GM21360 (cell line): Measurements from ENCODE around the gene SPTLC2.

Experiments
- ATAC-seq: cut with Tn5 transposase; IDR thresholded peaks from one replicate; pipeline ENCODE4 v1.9.1; 2021; ENCODE audit warnings: mild to moderate bottlenecking, moderate library complexity; ENCODE audit not compliant: unreplicated experiment

Gene SPTLC2

DNA sequence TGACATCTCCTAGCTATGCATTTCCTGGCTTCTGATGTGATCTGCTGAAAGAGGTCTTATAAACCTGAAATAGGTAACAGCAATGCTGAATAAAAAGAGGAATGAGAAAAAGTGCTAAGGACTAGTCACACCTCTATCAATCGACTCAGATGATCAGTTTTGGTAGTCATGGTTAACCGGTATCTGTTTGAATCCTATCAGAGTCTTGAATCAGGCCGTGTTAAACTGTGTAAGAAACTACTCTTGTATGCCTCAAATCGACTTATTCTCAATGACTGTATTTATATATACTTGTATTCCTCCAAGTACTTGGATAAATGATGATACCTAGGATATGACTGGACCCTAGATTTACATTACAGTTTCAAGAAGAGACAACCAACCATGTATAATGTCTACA is 107.1 kb downstream of the SPTLC2 start:
- ATAC-seq = no peak

- ATAC-seq = no peak
These were observed 107.6 kb downstream of the SPTLC2 start for GRCh38 chr14:77508876-77509275.

- ATAC-seq = no peak
These were observed 108.2 kb downstream of the SPTLC2 start for GRCh38 chr14:77508249-77508648.

DNA sequence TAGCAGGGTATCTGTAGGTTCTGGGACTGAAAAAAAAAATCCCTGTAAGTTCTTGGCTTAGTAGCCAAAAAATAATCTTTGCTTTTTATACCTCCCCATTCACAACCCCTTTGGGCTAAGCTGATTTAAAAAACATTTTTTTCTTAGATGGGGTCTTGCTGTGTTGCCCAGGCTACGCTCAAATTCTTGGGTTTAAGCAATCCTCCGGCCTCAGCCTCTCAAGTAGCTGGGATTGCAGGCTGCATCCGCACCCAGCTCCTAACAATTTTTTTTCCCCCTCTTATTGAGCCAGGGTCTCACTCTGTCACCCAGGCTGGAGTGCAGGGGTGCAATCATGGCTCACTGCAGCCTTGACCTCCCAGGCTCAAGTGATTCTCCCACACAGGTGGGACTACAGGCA is 108.7 kb downstream of the SPTLC2 start:
- ATAC-seq = no peak

GRCh38 chr14:77505031-77505430 is 111.4 kb downstream of the SPTLC2 start:
- no peak for ATAC-seq

GRCh38 chr14:77503138-77503537 is 113.3 kb downstream of the SPTLC2 start:
- ATAC-seq = no peak

GRCh38 chr14:77502109-77502782 is 114.2 kb downstream of the SPTLC2 start:
- no peak for ATAC-seq

- peak; percentile 23 for ATAC-seq
These were observed 117.4 kb downstream of the SPTLC2 start for GRCh38 chr14:77498984-77499527.

DNA sequence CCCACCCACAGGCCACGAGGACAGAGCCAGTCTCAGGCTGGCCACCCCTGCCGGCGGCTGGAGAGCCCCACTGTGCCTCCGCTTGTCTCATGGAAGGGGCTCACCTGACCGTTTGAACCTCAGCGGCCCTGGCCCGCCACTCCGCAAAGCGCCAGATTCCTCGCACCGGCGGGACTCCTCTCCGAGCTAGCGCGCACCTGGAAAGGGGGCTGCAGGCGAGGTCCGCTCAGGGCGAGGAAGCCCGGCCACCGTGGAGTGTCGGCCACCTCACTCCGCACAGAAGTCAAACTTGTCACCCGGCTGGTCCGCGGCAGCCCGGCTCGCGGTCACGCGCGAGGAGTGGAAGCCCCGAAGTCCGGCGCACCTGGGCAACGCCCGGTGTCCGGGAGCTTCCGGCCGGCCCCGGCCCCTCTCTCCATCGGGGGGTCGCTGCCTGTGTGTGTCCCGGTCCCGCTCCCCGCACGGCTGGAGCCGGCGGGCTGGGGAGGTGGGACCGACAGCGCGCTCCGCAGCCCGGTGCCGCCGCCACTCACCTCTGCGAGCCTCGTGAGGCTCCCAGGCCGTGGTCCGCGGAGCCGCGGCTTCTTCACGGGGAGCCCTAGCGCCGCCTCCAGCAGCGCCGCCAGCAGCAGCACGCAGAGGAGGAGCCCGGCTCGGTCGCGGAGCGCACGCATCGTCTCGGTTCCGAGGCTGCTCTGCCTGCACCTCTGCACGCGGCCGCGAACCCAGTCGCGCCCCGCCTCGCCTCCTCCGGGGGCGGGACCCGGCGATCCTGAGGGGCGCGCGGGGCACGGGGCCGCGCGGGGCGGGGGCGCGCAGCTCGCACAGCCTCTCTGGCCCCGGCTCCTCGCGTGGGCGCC is 118.1 kb downstream of the SPTLC2 start, which contains the start of gene ISM2:
Gene ISM2, minus strand, starts transcription at position 697 of the 860 bp plus-strand sequence. Its CDS starts 23 bp downstream, at position 674.
- ATAC-seq = peak; percentile 71

DNA sequence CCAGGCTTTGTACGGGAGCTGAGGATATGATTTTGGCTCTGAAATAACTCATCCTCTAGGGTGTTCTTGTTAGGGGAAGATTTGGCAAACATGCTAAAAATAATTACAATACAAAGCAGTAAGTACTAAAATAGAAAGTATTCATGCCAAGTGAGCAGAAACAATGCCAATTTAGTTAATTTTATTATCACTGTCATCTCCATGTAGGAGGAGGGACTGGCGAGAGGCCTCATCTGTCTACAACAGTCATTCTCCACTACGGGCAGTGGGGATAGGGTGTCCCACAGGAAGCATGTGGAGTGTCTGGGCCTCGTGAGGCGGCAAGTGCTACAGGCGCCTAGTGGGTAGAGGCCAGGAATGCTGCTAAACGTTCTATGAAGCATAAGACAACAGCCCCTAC is 121.1 kb downstream of the SPTLC2 start:
- ATAC-seq = no peak

DNA sequence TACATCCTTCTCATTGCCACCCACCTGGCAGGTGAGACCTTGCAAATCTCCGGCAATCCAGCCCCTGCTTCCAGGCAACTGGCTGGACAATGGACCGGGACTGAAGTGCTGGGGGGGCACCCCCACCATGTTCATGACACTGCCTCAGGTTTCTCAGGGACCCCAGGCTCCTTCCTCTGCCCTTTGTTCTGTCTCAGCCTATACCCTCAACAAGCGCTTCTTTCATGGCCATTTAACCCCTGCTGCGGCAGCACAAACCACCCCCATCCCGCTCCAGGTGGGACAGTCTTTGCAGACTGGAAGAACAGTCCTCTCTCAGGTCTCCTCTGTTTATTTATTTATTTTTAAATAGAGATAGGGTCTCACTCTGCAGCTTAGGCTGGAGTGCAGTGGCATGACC is 125.4 kb downstream of the SPTLC2 start:
- no peak for ATAC-seq

- no peak for ATAC-seq
These were observed 126.0 kb downstream of the SPTLC2 start for GRCh38 chr14:77490347-77490986.

GRCh38 chr14:77489041-77489440 is 127.4 kb downstream of the SPTLC2 start:
- ATAC-seq = no peak

DNA sequence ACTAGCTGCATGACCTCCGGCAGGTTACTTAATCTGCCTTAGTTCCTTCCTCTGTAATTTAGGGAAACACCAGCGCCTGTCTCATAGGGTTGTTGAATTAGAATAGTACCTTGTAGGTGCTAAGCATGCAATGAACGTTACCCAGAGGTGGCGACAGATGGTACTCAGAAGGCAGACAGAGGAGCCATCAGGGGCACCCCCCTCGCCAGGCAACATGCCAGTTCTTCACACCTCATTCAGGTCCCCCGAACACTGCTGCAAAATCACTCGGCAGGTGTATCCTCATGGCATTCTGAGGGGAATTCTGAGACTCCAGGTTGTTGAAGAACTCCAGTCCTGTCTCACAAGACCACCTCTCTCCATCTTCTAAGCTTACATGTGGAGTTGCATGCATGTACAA is 127.9 kb downstream of the SPTLC2 start:
- no peak for ATAC-seq

- ATAC-seq = no peak
These were observed 130.3 kb downstream of the SPTLC2 start for GRCh38 chr14:77485901-77486678.

- ATAC-seq = no peak
These were observed 131.2 kb downstream of the SPTLC2 start for GRCh38 chr14:77485256-77485655.

- ATAC-seq = no peak
These were observed 134.0 kb downstream of the SPTLC2 start for GRCh38 chr14:77482422-77482821.

GRCh38 chr14:77478796-77479195 is 137.6 kb downstream of the SPTLC2 start:
- peak; percentile 84 for ATAC-seq

DNA sequence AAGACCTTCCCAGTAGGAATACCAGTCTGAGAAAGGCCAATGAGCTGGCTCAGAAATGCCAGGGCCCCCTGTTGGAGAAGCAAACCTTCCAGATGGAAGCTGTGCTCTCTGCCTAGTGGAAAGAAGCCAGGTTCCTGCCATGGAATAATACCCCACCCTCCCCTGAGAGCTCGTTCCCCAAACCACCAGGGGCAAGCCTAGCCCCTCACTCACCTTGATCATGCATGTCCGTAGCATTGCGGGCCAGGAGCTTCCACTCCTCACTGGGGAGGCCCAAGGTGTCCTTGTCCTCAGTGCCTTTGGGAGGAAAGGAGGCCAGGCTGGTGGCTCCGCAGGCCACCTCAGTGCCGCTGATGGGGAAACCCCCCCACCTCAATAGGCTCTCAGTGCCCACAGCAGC is 138.4 kb downstream of the SPTLC2 start:
- ATAC-seq = no peak

- ATAC-seq = no peak
These were observed 140.9 kb downstream of the SPTLC2 start for GRCh38 chr14:77475432-77476115.
